Measurements from ENCODE around the gene NIT2.

The NIT2 gene

GRCh38 chr3:100399341-100400071 is 64.9 kb downstream of the NIT2 start:
- DNase-seq, result no peak

- DNase-seq, result no peak
Measured at GRCh38 chr3:100400419-100400779, 65.8 kb downstream of the NIT2 start.

GRCh38 chr3:100400780-100401673 is 66.5 kb downstream of the NIT2 start, which contains the start of the genes LNP1 and TOMM70:
Gene LNP1, plus strand, starts transcription at chr3:100401539. Its CDS starts 28,191 bp downstream, at chr3:100429730.
Gene TOMM70, minus strand, starts transcription at chr3:100401089. Its CDS starts 140 bp downstream, at chr3:100400949.
- peak; percentile 93 for DNase-seq

GRCh38 chr3:100401674-100402041 is 67.1 kb downstream of the NIT2 start:
- no peak for DNase-seq

- DNase-seq, result no peak
Measured at GRCh38 chr3:100402256-100402655, 67.7 kb downstream of the NIT2 start.

GRCh38 chr3:100402891-100403290 is 68.3 kb downstream of the NIT2 start:
- DNase-seq, result no peak

- DNase-seq, result no peak
Measured at GRCh38 chr3:100403362-100404249, 69.0 kb downstream of the NIT2 start.

GRCh38 chr3:100404250-100404548 is 69.6 kb downstream of the NIT2 start:
- no peak for DNase-seq

- DNase-seq, result no peak
Measured at GRCh38 chr3:100407164-100407563, 72.6 kb downstream of the NIT2 start.

- DNase-seq, result no peak
Measured at GRCh38 chr3:100407977-100408532, 73.5 kb downstream of the NIT2 start.
